Measurements from ENCODE around the gene FLAD1. TPM values are rescaled to one million over a fixed set of nuclear protein-coding genes. Genes with fewer than 3 reads are reported as not detected.

The FLAD1 gene
- total RNA-seq: 10 to 100 TPM; 26.6 to 36.8 (median 31.7) TPM

- intact Hi-C loops (cut with DNase I; ENCODE audit: low total_unique reads): loop anchor here (1.0 to 2.0 kb wide), 2 partner anchors 9 to 18 kb away; partner anchors contain the start of gene CKS1B
- in situ Hi-C loops (cut with MboI; ENCODE audit: low sequenced_read_pairs in 4 of 4): no loop called here
- DNase-seq: peak; percentile 98 to 99
- TF ChIP-seq CTCF (IDR thresholded peaks at IDR 0.05 in 4 of 5, conservative IDR thresholded peaks at IDR 0.05 in 1 of 5): peak in 1 of 5 experiments; percentile 27
- TF ChIP-seq POLR2A (IDR thresholded peaks at IDR 0.05): peak; percentile 44 to 56
- peak; percentile 100 for ATAC-seq
- peak within 1 kb of the TSS; percentile 83 to 86 (median 84) for H3K4me3 ChIP-seq
- H3K27ac ChIP-seq: peak within 1 kb of the TSS; percentile 78 to 91 (median 89)
- peaks cover 14 to 27% of the 10 kb centered on the region in 2 donors for H3K4me1 ChIP-seq
- peaks cover 0 to 8% of the 10 kb centered on the region in 2 donors for H3K36me3 ChIP-seq
- H3K9me3 ChIP-seq: no peaks in the 10 kb centered on the region
- no peaks in the 10 kb centered on the region for H3K27me3 ChIP-seq
Observed at GRCh38 chr1:154982897-154983648, at the start of gene FLAD1. FLAD1 (plus strand) TSS chr1:154983344; CDS start chr1:154983695, 351 bp downstream.

- DNase-seq (no peak), ATAC-seq (no peak)
- H3K9me3 ChIP-seq: no peaks in the 10 kb centered on the region
- intact Hi-C loops (cut with DNase I; ENCODE audit: low total_unique reads) (no loop called here), in situ Hi-C loops (cut with MboI; ENCODE audit: low sequenced_read_pairs in 4 of 4) (no loop called here)
- peaks cover 0 to under 1% of the 10 kb centered on the region in 2 donors for H3K36me3 ChIP-seq
- no peaks in the 10 kb centered on the region for H3K27me3 ChIP-seq
- TF ChIP-seq CTCF (IDR thresholded peaks at IDR 0.05 in 4 of 5, conservative IDR thresholded peaks at IDR 0.05 in 1 of 5) (no peak), POLR2A (IDR thresholded peaks at IDR 0.05) (no peak)
- H3K4me3 ChIP-seq: no peak overlapping the region
- H3K27ac ChIP-seq: no peak overlapping the region
- peaks cover 11 to 15% of the 10 kb centered on the region in 2 donors for H3K4me1 ChIP-seq
Observed at GRCh38 chr1:154934358-154934948, 48.7 kb upstream of the FLAD1 start.

- Histone ChIP-seq H3K27ac (peak overlapping the region; percentile 93 to 99 (median 98)), H3K9me3 (no peaks in the 10 kb centered on the region), H3K36me3 (no peaks in the 10 kb centered on the region), H3K4me3 (peak overlapping the region; percentile 65 to 97 (median 83)), H3K4me1 (peaks cover 11 to 15% of the 10 kb centered on the region in 2 donors), H3K27me3 (no peaks in the 10 kb centered on the region)
- DNase-seq (no peak), ATAC-seq (no peak)
- no peak for TF ChIP-seq CTCF (IDR thresholded peaks at IDR 0.05 in 4 of 5, conservative IDR thresholded peaks at IDR 0.05 in 1 of 5)
- TF ChIP-seq POLR2A (IDR thresholded peaks at IDR 0.05): no peak
- in situ Hi-C loops (cut with MboI; ENCODE audit: low sequenced_read_pairs in 4 of 4) (no loop called here), intact Hi-C loops (cut with DNase I; ENCODE audit: low total_unique reads) (loop anchor here (2.0 kb wide), 3 partner anchors 65 to 377 kb away; partner anchors contain the start of genes KCNN3 and UBE2Q1)
Observed at GRCh38 chr1:154935749-154936554, 47.2 kb upstream of the FLAD1 start.

GRCh38 chr1:154936555-154937084, 46.5 kb upstream of the FLAD1 start, which contains the start of gene PMVK:
PMVK (minus strand) TSS chr1:154936719; CDS start chr1:154936685, 34 bp downstream.
- no peaks in the 10 kb centered on the region for H3K9me3 ChIP-seq
- ATAC-seq (peak; percentile 94 to 96), DNase-seq (peak; percentile 92 to 95)
- peaks cover 11 to 15% of the 10 kb centered on the region in 2 donors for H3K4me1 ChIP-seq
- no peaks in the 10 kb centered on the region for H3K27me3 ChIP-seq
- peak within 1 kb of the TSS; percentile 65 to 97 (median 83) for H3K4me3 ChIP-seq
- H3K36me3 ChIP-seq: no peaks in the 10 kb centered on the region
- intact Hi-C loops (cut with DNase I; ENCODE audit: low total_unique reads): loop anchor here (1.0 to 2.0 kb wide), 4 partner anchors 20 to 378 kb away; partner anchors contain the start of genes KCNN3, PBXIP1 and UBE2Q1
- H3K27ac ChIP-seq: peak within 1 kb of the TSS; percentile 93 to 99 (median 98)
- in situ Hi-C loops (cut with MboI; ENCODE audit: low sequenced_read_pairs in 4 of 4): no loop called here
- TF ChIP-seq CTCF (IDR thresholded peaks at IDR 0.05 in 4 of 5, conservative IDR thresholded peaks at IDR 0.05 in 1 of 5) (peak in 3 of 5 experiments; percentile 36 to 55 (median 42)), POLR2A (IDR thresholded peaks at IDR 0.05) (peak in 1 of 2 donors; percentile 30)

Measured in gastrocnemius medialis (tissue), 4 donors.